Nephron progenitor cell (in vitro differentiated cells): ENCODE measurements around the gene MRE11.

Experiments used
- DNase-seq: peaks from one replicate; pipeline ENCODE4 v3.0.0; 2021
- H3K27ac Mint-ChIP-seq: 2 replicates; pipeline ENCODE4 v1.8.0; 2021; ENCODE audit warnings: mild to moderate bottlenecking, moderate library complexity, mixed read lengths
- H3K27me3 Mint-ChIP-seq: 2 replicates; pipeline ENCODE4 v1.8.0; 2021; ENCODE audit warnings: mild to moderate bottlenecking, low read depth, mixed read lengths; ENCODE audit not compliant: poor library complexity
- H3K36me3 Mint-ChIP-seq: 2 replicates; pipeline ENCODE4 v1.8.0; 2021; ENCODE audit warnings: low read depth, mixed read lengths
- H3K4me1 Mint-ChIP-seq: 2 replicates; pipeline ENCODE4 v1.8.0; 2021; ENCODE audit warnings: mixed read lengths
- H3K4me3 Mint-ChIP-seq: 2 replicates; pipeline ENCODE4 v1.8.0; 2021; ENCODE audit warnings: mild to moderate bottlenecking, moderate library complexity, mixed read lengths
- H3K9me3 Mint-ChIP-seq: 2 replicates; pipeline ENCODE4 v1.8.0; 2021; ENCODE audit warnings: mild to moderate bottlenecking, moderate library complexity, mixed read lengths
- TF ChIP-seq, protein P1 (sequence below): fragments of 200-600 bp; sonication (generic); IDR thresholded peaks from 2 replicates; pipeline ENCODE4 v1.5.0; 2021; ENCODE audit warnings: antibody characterized with exemption

MRE11 gene

DNA sequence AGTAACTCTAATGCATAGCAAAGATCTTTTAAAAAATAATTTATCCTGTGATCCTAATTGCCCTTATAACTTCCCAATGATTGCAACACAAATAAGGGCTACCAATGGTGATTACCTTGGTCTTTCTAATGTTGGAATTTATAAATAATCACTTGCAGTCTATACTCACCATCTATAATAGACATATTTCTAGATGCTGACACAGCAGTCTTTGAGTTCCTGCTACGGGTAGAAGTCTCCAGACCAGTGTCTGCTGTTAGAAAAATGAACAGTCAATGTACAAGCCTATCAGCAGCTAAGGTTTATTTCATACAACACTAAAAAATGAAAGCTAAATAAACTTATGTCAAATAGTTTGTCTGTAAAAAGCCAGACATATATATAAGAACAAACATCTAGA lies 48.0 kb downstream of the MRE11 start:
- Mint-ChIP-seq H3K9me3 (no peaks in the 10 kb centered on the region), H3K36me3 (peaks cover 28% of the 10 kb centered on the region)
- TF ChIP-seq, protein P1, sequence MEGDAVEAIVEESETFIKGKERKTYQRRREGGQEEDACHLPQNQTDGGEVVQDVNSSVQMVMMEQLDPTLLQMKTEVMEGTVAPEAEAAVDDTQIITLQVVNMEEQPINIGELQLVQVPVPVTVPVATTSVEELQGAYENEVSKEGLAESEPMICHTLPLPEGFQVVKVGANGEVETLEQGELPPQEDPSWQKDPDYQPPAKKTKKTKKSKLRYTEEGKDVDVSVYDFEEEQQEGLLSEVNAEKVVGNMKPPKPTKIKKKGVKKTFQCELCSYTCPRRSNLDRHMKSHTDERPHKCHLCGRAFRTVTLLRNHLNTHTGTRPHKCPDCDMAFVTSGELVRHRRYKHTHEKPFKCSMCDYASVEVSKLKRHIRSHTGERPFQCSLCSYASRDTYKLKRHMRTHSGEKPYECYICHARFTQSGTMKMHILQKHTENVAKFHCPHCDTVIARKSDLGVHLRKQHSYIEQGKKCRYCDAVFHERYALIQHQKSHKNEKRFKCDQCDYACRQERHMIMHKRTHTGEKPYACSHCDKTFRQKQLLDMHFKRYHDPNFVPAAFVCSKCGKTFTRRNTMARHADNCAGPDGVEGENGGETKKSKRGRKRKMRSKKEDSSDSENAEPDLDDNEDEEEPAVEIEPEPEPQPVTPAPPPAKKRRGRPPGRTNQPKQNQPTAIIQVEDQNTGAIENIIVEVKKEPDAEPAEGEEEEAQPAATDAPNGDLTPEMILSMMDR, result no peak

GRCh38 chr11:94433049-94433448 lies 60.6 kb downstream of the MRE11 start:
- H3K4me3 Mint-ChIP-seq, result no peak overlapping the region
- TF ChIP-seq, protein P1, result no peak
- no peaks in the 10 kb centered on the region for H3K4me1 Mint-ChIP-seq
- peaks cover 67% of the 10 kb centered on the region for H3K36me3 Mint-ChIP-seq
- H3K27me3 Mint-ChIP-seq, result no peaks in the 10 kb centered on the region
- H3K9me3 Mint-ChIP-seq, result peaks cover 10% of the 10 kb centered on the region
- H3K27ac Mint-ChIP-seq, result peak overlapping the region; percentile 3
- DNase-seq, result no peak

More for the DNA sequence above, 48.0 kb downstream of the MRE11 start:
- Mint-ChIP-seq H3K27me3 (peaks cover 5% of the 10 kb centered on the region), H3K4me3 (no peak overlapping the region), H3K4me1 (no peaks in the 10 kb centered on the region), H3K27ac (no peak overlapping the region)
- no peak for DNase-seq

DNA sequence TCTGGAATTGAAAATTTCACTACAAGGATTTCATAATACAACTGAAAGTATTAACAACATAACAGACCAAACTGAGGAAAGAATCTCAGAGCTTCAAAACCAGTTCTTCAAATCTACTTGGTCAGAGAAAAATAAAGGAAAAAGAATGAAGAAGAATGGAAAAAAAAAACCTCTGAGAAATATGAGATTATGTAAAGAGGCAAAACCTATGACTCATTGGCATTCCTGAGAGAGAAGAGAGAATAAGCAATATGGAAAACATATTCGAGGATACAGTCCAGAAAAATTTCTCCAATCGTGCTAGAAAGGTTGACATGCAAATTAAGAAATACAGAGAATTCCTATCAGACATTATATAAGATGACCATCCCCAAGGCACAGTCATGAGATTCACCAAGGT lies 69.0 kb downstream of the MRE11 start:
- Mint-ChIP-seq H3K4me3 (no peak overlapping the region), H3K27me3 (peaks cover 4% of the 10 kb centered on the region), H3K27ac (no peak overlapping the region), H3K4me1 (no peaks in the 10 kb centered on the region), H3K36me3 (peaks cover 70% of the 10 kb centered on the region), H3K9me3 (peaks cover 25% of the 10 kb centered on the region)
- DNase-seq, result no peak
- TF ChIP-seq, protein P1, result no peak

DNA sequence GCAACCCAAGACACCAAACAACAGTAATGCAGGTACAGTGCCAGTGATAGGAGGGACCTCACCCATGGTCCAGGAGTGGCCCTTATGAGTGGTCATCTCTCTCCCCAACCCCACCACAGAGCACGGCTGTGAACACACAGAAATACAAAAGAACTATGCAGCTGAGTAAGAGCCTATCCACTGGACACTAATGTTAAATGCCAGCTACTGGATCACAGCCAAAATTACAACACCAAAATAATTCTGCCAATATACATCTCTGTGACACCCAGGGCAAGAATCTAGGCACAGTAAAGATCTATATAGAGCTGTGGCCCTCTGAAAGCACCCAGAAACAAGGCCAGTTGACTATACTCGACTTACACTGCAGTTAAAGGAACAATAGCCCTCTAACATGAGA lies 69.6 kb downstream of the MRE11 start:
- H3K4me1 Mint-ChIP-seq, result no peaks in the 10 kb centered on the region
- TF ChIP-seq, protein P1, result no peak
- H3K27me3 Mint-ChIP-seq, result peaks cover 4% of the 10 kb centered on the region
- DNase-seq, result no peak
- peaks cover 64% of the 10 kb centered on the region for H3K36me3 Mint-ChIP-seq
- H3K27ac Mint-ChIP-seq, result no peak overlapping the region
- H3K9me3 Mint-ChIP-seq, result peaks cover 25% of the 10 kb centered on the region
- H3K4me3 Mint-ChIP-seq, result no peak overlapping the region

GRCh38 chr11:94423507-94423906 lies 70.1 kb downstream of the MRE11 start:
- Mint-ChIP-seq H3K4me3 (no peak overlapping the region), H3K27ac (no peak overlapping the region), H3K27me3 (peaks cover 4% of the 10 kb centered on the region), H3K4me1 (no peaks in the 10 kb centered on the region), H3K9me3 (peaks cover 20% of the 10 kb centered on the region), H3K36me3 (peaks cover 59% of the 10 kb centered on the region)
- DNase-seq, result peak; percentile 24
- TF ChIP-seq, protein P1, result no peak

GRCh38 chr11:94418123-94418765 lies 75.4 kb downstream of the MRE11 start:
- Mint-ChIP-seq H3K27me3 (no peaks in the 10 kb centered on the region), H3K4me1 (no peaks in the 10 kb centered on the region), H3K36me3 (peaks cover 31% of the 10 kb centered on the region), H3K27ac (no peak overlapping the region), H3K9me3 (no peaks in the 10 kb centered on the region), H3K4me3 (no peak overlapping the region)
- TF ChIP-seq, protein P1, result no peak
- no peak for DNase-seq
